Osteocyte (in vitro differentiated cells): ENCODE results near the gene SPSB4. TPM values are rescaled to one million over a fixed set of nuclear protein-coding genes. Genes with fewer than 3 reads are reported as not detected.

Source experiments
- DNase-seq: peaks from one replicate; pipeline ENCODE4 v3.0.0; 2021; ENCODE audit warnings: mixed read lengths; ENCODE audit not compliant: unreplicated experiment; ENCODE audit errors: extremely low spot score
- H3K27ac Mint-ChIP-seq: one replicate; pipeline ENCODE4 v1.8.0; 2021; ENCODE audit warnings: mild to moderate bottlenecking, mixed read lengths; ENCODE audit not compliant: unreplicated experiment
- H3K27me3 Mint-ChIP-seq: one replicate; pipeline ENCODE4 v1.8.0; 2021; ENCODE audit warnings: mixed read lengths; ENCODE audit not compliant: unreplicated experiment
- H3K36me3 Mint-ChIP-seq: one replicate; pipeline ENCODE4 v1.8.0; 2021; ENCODE audit warnings: mixed read lengths; ENCODE audit not compliant: unreplicated experiment
- H3K4me1 Mint-ChIP-seq: one replicate; pipeline ENCODE4 v1.8.0; 2021; ENCODE audit warnings: mixed read lengths; ENCODE audit not compliant: unreplicated experiment
- H3K4me3 Mint-ChIP-seq: one replicate; pipeline ENCODE4 v1.8.0; 2021; ENCODE audit warnings: mild to moderate bottlenecking, moderate library complexity, mixed read lengths; ENCODE audit not compliant: unreplicated experiment
- H3K9me3 Mint-ChIP-seq: one replicate; pipeline ENCODE4 v1.8.0; 2021; ENCODE audit warnings: mixed read lengths; ENCODE audit not compliant: unreplicated experiment
- total RNA-seq: library from RNA; stranded (reverse); gene quantifications from 2 replicates; pipeline ENCODE4 v1.2.1, GENCODE V29; 2021
- TF ChIP-seq, protein P1 (sequence below): fragments of 200-600 bp; sonication (generic); IDR thresholded peaks from 2 replicates; pipeline ENCODE4 v1.5.0; 2021; ENCODE audit warnings: antibody characterized with exemption, mild to moderate bottlenecking, moderate library complexity

The SPSB4 gene
- total RNA-seq, 1 donor from 2014 or later: 3.3 TPM

- Mint-ChIP-seq H3K27me3 (no peaks in the 10 kb centered on the region), H3K27ac (peak overlapping the region; percentile 16), H3K9me3 (no peaks in the 10 kb centered on the region), H3K4me1 (peaks cover 74% of the 10 kb centered on the region), H3K4me3 (no peak overlapping the region), H3K36me3 (no peaks in the 10 kb centered on the region)
- TF ChIP-seq, protein P1, sequence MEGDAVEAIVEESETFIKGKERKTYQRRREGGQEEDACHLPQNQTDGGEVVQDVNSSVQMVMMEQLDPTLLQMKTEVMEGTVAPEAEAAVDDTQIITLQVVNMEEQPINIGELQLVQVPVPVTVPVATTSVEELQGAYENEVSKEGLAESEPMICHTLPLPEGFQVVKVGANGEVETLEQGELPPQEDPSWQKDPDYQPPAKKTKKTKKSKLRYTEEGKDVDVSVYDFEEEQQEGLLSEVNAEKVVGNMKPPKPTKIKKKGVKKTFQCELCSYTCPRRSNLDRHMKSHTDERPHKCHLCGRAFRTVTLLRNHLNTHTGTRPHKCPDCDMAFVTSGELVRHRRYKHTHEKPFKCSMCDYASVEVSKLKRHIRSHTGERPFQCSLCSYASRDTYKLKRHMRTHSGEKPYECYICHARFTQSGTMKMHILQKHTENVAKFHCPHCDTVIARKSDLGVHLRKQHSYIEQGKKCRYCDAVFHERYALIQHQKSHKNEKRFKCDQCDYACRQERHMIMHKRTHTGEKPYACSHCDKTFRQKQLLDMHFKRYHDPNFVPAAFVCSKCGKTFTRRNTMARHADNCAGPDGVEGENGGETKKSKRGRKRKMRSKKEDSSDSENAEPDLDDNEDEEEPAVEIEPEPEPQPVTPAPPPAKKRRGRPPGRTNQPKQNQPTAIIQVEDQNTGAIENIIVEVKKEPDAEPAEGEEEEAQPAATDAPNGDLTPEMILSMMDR: no peak
- no peak for DNase-seq
Measured at GRCh38 chr3:141082064-141082463, 30.9 kb downstream of the SPSB4 start.

DNA sequence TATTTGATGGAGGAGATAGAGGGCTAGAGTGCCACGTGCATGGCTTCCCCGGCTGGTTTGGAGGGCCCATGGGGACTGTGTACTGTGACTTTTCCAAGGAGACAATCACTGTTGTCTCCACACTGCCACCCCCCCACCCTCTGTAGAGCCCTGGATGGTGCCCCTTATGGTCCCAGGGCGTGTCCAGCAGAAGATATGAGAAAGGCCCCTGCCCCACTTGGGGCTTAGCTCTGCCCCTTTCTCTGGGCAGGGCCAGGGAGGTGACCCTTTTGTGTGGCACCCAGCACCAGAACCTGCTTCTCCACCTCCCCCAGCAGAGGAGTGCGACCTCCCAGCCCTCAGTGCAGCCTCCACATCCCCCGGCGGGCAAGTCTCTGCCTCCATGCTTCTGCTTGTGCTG is 32.1 kb downstream of the SPSB4 start:
- Mint-ChIP-seq H3K36me3 (no peaks in the 10 kb centered on the region), H3K4me3 (no peak overlapping the region), H3K27ac (peak overlapping the region; percentile 83), H3K4me1 (peaks cover 64% of the 10 kb centered on the region), H3K27me3 (no peaks in the 10 kb centered on the region), H3K9me3 (no peaks in the 10 kb centered on the region)
- TF ChIP-seq, protein P1: no peak
- DNase-seq: no peak

DNA sequence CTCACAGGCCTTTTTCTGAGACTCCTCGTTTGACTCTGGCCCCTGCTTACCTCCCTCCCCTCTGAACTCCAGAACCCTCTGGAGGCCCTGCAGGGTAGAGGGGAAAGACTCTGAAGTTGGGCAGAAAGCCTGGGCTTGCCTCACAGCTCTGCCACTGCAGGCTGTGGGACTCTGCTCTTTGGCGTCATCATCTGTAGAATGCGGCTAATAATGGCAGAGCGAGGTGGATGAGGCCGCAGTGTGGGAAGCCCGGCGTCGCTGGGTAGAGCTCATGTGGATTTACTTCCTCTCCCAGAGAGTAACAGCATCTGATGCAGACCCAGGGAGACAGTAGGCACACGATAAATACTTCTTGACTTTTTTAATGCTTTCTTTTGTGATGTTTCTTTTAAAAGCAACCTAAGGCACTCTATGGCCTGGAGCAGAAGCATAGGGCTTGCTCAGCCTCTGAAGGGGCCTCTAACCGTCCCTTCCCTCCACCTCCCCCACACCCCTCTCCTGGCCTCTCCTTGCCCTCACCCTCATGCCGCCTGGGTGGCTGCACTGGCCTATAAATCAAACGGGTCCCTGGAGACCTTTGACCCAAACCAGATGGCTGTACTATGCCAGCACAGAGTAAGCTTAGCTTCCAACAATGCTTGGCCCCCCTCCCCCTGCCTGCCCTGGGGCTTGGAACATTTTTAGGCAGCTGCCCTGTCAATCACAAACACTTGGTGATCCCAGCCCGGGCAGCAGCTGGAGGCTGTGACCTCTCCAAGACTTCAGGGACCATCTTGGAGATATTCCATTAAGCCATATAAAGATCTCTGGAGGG is 32.9 kb downstream of the SPSB4 start:
- peak; percentile 88 for DNase-seq
- TF ChIP-seq, protein P1: no peak
- Mint-ChIP-seq H3K4me1 (peaks cover 59% of the 10 kb centered on the region), H3K36me3 (no peaks in the 10 kb centered on the region), H3K9me3 (no peaks in the 10 kb centered on the region), H3K27me3 (no peaks in the 10 kb centered on the region), H3K4me3 (no peak overlapping the region), H3K27ac (peak overlapping the region; percentile 83)

GRCh38 chr3:141085343-141086070 is 34.4 kb downstream of the SPSB4 start:
- Mint-ChIP-seq H3K4me3 (no peak overlapping the region), H3K9me3 (no peaks in the 10 kb centered on the region), H3K27ac (no peak overlapping the region), H3K36me3 (no peaks in the 10 kb centered on the region), H3K4me1 (peaks cover 59% of the 10 kb centered on the region), H3K27me3 (no peaks in the 10 kb centered on the region)
- no peak for DNase-seq
- TF ChIP-seq, protein P1: no peak

DNA sequence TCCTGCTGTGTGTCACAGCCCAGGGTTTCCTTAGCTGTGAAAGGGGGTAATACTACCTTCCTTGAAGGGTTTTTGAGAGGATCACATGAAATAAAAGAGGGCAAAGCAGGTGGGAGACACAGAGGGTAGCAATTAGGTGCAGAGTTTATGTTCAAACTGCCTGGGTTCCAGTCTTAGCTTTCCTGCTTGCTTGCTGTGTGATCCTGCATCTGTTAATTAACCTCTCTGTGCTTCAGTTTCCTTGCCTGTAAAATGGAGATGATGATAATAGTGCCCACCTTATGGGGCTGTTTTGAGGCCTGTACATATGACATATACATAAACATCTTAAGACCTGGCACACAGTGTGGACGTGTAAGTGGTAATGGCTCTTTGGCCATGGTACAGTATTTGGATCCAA is 35.0 kb downstream of the SPSB4 start:
- DNase-seq: no peak
- H3K36me3 Mint-ChIP-seq: no peaks in the 10 kb centered on the region
- H3K4me3 Mint-ChIP-seq: no peak overlapping the region
- H3K27me3 Mint-ChIP-seq: no peaks in the 10 kb centered on the region
- peaks cover 54% of the 10 kb centered on the region for H3K4me1 Mint-ChIP-seq
- H3K27ac Mint-ChIP-seq: no peak overlapping the region
- TF ChIP-seq, protein P1: no peak
- no peaks in the 10 kb centered on the region for H3K9me3 Mint-ChIP-seq
